GM21447 (cell line): ENCODE data around the gene TSR3.
"Not testable (repeated sequence)": the region's sequence is repeated elsewhere in the genome, so short reads cannot be mapped to it uniquely, and the experiment has no call there.

Source experiments
- ATAC-seq: cut with Tn5 transposase; IDR thresholded peaks from one replicate; pipeline ENCODE4 v1.9.1; 2021; ENCODE audit not compliant: unreplicated experiment

Gene TSR3

DNA sequence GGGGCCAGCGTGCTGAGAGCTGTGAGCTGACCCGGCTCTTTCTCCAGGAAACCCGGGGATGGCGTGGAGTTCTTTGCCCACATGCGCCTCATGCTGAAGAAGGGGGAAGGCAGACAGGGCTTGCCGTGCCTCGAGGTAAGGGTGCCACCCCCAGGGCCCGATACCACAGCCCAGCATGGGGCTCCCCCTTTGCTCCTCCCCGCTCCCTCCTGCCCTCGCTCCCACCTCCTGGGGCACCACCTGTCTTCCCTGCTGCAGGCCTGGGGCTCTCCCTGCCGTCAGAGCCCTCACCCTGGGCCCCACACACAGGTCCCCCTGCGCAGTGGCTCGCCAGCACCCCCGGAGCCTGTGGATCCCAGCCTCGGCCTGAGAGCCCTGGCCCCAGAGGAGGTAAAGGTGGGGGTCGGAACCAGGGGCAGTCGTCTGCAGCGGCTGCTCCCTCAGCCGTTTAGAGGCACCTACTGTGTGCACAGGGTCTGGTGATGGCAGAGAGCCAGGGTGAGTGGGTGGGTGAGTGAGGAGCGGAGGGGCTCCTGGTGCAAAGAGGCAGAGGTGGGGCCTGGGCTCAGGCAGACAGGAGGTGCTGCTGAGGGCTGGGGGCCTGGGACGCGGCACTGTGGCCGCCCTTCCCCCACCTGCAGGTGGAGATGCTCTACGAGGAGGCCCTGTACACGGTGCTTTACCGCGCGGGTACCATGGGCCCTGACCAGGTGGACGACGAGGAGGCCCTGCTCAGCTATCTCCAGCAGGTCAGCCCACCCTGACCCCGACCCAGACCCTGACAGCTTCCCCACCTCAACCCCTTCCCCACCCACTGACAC is 12.6 kb downstream of the TSR3 start:
- no peak for ATAC-seq

DNA sequence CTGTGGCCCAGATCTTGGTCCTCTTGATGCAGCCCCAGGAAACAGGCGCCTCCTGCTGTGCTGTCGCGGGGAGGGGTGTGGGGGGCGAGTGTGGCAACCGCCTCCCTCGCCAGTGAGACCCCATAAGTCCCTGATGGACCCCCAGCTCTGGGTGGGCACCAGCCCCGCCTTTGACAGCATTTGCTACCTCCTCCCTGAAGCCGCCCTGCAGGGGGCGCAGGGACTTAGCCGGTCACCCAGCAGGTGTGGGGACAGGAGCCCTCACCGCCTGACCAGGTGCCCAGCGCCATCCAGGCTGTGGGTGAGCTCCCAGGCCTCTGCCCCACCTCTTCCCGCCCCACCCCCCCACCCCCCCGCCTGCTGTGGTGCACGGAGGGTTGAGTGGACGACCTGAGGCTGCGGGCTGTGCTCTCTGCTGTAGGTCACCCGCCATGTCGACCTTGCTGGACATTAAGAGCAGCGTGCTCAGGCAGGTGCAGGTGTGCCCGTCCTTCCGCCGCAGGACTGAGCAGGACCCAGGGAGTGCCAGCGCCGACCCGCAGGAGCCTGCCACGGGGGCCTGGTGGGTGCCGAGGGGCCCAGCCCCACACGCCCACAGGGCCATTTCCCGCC is 13.5 kb downstream of the TSR3 start:
- ATAC-seq = no peak

DNA sequence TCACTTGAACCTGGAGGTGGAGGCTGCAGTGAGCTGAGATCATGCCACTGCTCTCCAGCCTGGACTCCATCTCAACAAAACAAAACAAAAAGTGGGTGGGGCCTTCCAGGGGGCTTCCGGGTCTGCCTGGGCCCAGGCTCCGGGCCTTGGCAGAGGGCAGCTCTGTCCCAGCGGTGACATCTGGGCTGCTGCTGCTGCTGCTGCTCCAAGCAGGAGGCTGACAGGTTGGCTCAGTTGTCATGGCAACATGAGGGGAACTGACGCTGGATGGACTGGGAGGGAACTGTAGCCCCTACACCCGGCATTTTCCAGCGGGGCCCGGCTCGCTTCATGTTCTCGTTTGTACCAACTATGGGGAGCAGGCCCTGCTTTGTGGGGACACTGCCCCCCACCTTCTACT is 14.2 kb downstream of the TSR3 start:
- ATAC-seq = no peak

DNA sequence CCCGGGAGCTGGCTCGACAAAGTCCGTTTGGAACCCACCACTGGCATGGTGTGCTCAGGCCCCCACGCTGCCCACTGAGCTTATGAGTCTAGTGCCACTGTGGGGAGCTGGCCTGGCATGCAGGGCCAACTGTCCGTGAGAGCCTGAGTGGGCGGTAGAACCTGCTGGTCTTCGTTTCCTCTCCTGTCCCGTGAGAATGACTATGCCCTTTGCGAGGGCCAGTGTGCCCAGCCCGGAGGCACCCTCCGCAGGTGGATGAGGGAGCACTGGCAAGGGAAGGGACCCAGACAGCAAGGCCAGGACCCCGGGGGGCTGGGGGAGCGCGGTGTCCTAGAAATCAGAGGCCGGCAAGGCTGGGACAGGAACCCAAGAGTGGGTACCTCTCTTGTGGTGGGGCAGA is 15.1 kb downstream of the TSR3 start:
- ATAC-seq = no peak

DNA sequence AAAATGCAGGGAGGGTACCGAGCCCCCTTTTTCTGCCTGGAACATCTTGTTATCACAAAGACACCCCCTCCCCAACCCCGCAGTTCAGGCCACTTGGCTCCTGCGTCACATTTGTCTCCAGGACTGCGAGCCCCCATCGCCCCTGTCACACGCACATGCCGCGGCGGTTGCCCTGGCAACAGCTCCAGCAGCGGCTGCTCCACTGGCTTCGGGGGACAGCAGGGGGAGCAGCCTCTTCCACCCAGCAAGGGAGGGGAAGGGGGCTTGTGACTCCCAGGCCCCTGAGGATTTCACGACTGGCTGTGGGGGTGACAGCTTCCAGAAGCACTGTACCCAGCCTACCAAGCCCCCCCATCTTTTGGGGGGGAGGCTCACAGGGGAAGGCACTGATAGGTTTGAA is 15.7 kb downstream of the TSR3 start:
- no peak for ATAC-seq

DNA sequence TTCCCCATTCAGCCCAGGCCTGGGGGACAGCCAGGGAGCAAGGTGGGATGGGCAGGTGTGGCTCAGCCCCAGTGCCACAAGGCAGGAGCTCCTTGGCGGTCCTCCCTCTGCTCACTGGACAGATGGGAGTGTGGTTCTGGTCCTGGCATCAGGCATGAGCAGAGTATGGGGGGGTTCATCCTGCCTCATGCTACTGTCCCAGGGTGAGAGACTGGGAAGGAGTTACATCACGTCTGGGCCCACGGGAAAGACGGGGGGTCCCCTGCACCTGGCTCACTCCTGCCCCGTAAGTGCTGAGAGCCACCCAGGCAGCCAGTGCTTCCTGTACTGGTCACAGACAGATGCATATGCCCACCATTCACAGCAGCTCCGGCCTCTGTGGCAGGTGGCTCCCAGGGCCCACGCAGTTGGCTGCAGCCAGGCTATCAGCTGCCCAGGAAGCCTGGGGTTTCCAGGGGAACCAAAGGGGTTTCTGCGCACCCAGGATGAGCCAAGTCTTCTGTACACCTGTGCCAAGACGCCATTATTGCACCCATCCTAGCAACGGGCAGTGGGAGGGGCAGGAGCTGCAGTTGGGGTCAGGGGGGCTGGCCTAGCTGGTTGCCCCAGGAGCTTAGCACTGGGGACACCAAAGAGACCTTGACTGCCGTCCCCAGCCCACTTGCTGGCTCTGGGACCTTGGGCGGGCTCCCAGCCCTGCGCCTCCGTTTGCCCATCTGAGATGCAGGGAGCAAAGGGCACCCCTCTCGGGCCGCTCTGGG is 16.3 kb downstream of the TSR3 start:
- no peak for ATAC-seq

DNA sequence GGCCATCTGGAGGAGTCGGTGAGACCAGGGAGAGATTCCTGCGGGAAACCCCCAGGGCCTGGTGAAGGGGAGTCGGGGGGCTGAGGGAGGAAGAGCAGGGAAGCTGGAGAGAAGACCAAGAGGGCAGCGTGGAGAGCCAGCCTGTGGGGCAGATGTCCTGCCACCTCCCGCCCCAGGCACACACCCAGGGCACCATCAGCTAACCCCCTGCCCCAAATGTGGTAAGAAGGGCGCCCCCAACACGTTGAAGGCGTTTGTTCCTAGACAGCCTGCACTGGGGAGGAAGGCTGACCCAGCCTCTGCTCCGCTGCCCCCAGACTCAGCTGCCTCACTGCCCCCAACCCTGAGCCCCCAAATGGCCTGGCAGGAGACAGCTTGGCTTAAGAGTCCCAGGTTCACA is 16.9 kb downstream of the TSR3 start:
- ATAC-seq = no peak

DNA sequence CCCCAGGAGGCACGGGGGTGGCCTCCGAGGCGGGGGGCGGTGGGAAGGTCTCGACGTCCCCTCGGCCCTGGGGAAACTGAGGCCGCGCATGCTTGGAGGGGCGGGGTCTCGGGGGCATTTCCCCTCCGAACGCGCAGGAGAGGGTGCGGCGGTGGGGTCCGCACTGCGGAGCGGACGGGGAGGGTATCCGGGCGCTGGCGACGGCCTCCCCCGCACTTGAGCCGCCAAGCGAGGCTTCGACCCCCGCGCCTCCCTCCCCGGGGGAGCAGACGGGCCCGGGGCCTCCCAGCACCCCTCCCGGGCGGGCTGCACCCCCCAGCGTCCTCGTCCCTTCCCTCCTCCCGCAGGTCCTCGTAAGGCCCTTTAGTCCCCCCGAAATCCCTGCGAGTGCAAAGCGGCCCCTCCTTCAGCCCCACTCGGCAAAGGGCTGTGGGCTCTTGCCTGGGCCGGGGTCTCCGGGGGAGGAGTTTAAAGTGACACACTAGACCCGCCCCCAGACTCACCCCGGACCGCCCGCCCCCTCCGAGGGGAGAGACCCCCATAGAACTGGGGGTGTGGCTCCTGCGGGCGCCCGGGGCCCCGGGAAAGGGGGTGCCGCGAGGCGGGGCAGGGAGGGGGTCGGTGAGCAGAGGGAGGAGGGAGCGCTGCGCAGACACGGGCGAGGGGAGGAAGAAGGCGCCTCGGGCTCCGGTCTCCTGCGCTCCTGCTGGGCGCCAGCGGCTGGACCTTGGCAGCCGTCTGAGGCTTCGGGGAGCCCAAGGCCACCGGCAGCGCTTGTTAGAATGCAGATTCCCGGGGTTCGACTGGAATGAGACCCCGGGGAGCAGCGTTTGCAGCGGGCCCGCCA is 17.6 kb downstream of the TSR3 start:
- no peak for ATAC-seq

DNA sequence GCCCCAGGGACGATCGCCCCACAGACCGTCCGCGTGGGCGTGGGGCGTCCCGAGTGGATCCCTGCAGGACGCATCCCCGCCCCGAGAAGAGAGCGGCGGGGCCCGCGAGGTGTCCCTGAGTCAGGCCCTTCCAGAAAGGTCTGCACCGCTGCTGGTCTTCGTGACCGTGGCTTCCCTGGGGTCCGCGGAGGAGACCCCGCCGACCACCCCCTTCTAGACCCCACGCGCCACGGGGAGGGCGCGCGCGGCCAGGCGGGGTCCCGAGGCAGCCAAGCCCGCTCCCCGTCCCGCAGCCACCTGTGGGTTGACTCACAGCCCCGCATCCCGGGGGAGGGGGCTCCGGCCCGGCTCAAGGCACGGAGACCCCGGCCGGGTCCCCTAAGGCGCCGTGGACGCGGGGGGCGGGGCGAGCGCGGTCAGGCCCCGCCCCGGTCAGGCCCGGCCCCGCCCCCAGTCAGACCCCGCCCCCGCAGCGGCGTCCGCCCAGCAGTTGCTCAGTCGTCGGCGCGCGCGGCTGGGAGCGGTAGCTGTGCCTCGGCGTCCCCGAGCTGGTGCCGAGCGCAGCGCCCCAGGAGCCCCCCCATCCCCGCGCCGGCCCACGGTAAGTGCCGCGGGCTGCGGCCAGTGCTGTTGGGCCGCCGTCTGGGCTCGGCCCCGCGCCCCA is 18.4 kb downstream of the TSR3 start, which contains the start of gene BAIAP3:
Gene BAIAP3 (plus strand): TSS at position 497 of the 664 bp plus-strand sequence. CDS start 4,905 bp downstream, outside the sequence.
- ATAC-seq = no peak

DNA sequence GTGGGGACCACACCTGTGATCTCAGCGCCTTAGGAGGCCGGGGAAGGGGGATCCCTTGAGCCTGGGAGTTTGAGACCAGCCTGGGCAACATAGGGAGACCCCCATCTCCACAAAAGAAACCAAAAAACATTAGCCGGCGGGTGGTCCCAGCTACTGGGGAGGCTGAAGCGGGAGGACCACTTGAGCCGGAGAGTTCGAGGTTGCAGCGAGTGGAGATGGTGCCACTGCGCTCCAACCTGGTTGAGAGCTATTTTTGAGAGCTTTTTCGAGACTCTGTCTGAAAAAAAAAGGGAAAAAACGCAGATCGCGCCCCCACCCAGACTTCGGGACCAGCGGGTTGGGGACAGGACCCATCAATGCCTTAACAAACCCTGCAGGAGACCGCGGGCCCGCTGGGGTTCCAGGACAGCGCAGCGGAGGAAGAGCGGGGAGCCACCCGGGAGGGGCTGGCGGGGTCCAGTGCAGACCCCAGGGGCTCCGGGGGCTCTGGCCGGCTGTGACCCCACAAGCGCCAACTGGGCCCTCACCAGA is 19.0 kb downstream of the TSR3 start:
- ATAC-seq = no peak

DNA sequence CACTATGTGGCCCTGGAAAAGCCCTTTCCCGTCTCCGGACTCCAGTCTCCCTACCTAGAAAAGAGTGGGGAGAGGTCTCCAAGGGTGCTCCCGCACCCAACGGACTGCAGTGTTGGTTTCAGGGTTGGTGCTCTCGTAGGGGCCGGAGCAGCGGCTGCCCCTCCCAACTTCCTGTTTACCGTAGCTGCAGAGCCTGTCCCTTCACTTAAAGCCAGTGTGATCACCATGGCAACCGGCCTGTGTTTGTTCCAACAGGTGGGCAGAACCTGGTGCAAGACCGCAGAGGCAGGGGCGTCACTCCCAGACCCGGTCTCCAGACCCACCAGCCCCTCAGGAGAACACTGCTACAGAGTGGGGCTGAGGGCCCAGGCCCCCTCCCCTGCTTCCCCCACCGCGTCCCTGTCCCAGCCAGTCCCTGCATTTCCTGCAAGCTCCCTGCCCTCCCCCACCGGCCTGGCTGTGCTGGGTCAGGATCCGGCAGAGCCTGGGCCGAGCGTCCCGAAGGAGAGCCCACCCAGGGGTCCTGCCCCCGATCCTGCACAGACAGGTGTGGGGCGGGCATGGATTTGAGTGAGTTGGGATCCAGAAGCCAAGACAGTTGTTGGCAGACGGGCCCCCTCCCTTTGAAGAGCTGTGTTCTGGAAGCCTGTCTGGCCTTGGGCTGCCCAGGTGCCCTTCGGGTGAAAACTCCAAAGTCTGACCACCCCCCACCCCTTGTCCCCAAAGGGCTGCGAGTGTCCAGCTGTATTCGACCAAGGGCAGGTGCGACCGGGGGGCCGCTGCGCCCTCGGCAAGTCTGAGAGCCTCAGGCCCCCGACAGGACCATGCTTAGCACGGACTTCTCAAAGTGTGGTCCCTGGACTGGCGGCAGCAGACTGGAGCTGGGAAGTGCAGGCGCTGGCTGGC is 19.7 kb downstream of the TSR3 start:
- peak; percentile 69 for ATAC-seq

DNA sequence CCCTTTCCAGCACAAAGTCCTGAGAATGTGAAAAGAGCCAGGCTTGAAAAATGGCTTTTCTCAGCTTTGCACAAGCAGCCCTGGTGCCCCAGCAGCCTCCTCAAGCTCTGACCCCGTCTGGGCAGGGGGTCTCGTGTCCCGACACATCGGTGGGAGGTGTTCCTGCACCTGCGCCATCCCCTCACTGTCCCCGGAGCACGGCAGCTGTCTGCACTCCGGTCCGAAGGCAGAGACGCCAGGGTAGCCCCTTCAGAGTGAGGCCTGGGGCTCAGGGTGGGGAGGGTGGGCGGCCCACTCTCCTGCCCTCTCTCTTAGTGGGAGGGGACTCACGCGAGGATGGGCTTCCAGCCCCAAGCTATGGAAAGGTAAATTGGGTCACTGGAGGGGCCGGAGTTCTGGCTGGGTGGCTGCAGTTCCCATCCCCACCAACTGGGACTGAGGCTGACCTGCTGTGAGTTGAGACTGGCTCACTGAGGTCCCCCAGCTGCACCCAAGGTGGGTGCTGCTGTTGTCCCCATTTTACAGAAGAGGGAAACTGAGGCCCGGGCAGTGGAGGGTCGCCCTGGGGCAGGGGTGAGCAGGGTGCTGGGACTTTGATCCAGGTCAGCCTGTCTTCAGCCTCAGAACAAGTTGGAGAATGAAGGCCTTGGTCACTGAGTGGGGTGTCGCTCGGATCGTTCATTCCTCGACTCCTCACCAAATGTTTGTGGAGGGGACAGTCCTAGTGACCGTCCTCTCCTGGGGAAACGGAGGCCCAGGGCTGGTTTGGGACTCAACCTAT is 20.6 kb downstream of the TSR3 start:
- no peak for ATAC-seq

DNA sequence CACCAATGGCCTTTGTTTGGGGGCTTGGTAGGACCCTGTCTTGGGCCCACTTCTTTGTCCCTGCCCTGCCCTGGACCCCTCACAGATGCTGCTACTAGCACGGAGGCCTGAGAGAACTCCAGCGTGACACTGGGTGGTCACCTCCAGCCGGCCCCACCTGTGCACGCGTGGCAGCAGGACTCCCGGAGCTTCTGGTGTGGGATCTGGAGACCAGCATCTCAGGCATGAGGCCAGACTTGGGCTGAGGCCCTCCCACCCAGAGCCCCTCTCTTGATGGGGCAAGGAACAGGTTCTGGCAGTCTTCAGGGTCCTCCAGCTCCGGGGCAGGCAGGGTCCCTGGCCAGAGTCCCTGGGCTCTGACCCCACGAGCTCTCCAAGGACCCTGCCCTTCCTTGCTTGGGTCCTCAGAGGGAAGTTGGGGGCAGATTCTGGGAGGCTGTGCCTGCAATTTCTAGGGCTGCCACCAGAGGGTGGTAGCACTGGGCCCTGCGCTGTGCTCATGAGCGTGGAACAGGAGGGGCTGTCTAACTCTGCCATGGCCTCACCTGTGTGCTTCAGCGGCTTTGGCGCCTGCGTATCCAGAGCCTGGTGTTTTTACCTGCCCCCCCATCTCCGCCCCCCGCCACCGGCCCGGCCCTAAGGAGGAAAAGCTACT is 21.3 kb downstream of the TSR3 start:
- ATAC-seq = no peak

DNA sequence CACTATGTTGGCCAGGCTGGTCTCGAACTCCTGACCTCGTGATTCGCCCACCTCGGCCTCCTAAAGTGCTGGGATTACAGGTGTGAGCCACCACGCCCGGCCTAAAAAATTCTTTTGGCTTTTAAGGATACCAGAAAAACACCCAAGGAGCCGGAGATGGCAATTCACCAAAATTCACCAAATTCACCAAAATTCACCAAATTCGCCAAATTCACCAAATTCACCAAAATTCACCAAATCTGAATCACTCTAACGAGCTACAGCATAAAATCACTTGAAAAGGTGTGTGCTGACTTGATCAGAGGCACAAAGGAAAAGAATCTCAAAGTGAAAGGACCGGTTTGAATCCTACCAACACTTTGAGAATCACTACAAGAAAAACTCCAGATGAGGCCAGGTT is 22.7 kb downstream of the TSR3 start:
- not testable (repeated sequence) for ATAC-seq

DNA sequence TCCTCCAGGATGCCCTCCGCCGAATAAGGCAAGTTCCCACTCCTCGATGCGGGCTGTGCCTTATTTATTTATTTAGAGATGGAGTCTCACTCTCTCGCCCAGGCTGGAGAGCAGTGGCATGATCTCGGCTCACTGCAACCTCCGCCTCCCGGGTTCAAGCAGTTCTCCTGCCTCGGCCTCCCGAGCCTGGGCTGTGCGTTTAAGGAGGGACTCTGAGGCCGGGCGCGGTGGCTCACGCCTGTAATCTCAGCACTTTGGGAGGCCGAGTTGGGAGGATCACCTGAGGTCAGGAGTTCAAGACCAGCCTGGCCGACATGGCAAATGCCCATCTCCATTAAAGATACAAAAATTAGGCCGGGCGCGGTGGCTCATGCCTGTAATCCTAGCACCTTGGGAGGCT is 23.5 kb downstream of the TSR3 start:
- not testable (repeated sequence) for ATAC-seq

DNA sequence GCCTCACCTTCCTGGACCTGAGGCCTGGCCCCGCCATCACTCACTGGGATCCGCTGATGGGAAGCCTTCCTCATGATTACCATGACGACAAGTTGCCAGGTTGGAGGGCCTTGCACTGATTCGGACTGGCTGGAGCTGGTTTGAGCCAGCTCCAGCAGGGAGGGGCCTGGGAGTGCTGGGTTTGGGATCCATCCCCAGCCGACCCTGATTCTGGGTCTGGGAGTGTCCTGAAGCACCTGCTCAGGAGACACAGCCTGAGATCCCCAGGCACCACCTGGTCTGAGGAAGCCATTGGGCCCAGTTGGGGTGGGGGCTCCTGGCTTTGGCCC is 24.1 kb downstream of the TSR3 start:
- no peak for ATAC-seq

DNA sequence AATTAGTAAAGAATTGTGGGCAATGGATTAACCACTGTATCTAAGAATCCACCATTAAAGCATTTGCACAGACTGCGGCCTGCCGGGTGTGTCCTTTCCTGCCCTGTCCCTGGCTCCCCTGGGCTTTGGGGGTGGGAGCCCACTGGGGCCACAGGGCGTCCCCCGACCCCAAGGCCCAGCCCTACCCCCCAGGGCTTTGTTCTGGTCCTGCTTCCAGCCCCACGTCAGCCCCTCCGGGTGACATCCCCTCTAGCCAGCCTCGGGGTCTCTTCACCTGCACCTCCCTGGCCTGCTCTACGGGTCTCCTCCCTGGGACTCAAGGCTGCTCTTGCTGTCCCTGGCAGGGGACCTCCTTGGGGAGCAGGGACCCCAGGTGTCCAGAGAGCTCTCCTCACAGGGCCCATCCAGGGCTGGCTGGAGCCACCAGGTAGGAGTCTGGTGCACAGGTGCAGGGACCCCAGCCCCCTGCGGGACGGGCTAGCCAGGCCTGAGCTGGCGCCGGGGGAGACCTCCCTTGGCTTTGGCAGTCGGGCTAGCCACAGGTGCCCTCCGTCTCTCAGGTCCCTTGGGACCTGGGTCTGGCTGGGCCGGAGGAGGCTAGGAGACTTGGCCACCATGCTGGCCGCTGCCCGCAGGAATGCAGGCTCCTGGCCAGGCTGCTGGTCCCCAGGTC is 24.6 kb downstream of the TSR3 start:
- ATAC-seq = no peak
